ENCODE data around the gene TBC1D22A.

The TBC1D22A gene

DNA sequence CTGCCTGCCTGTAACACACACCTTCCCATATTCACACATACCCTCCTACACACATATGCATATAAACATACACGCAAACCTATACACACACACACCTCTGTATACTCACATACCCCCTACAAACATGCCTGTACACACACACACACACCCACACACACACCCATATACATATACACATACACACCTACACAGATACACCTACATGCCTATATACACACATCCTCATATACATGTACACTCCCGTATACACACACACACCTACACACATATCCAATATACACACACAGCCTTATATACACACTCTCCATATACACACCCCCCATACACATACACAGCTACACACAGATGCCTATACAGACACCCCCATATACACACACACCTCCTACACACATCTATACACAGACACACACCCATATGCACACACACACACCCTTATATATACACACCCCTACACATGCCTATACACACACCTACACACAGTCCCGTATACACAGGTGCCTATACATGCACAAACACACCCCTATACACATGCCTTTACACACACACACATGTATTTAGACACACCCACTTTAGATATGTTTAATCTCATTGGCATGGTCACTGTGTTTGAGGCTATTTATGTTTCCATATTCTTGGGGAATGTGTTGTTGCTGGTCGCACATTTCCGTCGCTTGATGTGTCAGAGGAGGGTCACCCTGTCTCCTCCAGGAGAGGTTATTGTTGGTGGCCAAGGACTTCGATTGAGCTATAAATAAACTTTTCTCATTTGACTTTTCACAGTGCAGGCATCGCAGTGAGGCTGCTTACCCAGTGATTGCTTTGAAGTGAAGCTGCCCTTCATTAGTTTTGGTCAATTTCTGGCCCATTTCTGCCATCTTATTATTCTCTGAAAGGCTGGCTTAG is 243.3 kb downstream of the TBC1D22A start:
- no peak for DNase-seq

DNA sequence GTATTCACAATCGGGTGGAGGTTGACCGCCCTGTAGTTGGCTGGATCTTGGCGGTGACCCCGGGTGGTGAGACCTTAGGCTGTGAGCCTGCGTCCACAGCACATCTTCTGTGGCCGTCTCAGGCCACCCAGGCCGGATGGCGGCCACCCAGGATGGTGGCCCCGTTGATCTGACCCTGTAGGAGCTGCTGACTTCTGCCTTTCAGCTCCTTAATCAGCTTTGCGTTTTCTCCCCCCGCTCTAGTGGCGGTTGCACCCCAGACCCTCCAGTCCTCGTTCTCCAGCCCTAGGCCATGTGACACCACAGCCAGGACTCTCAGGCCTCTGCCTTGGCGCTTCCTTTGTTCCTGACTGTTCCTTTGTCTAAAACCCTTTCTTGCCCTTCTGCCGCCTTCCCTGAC is 244.0 kb downstream of the TBC1D22A start:
- DNase-seq = no peak

DNA sequence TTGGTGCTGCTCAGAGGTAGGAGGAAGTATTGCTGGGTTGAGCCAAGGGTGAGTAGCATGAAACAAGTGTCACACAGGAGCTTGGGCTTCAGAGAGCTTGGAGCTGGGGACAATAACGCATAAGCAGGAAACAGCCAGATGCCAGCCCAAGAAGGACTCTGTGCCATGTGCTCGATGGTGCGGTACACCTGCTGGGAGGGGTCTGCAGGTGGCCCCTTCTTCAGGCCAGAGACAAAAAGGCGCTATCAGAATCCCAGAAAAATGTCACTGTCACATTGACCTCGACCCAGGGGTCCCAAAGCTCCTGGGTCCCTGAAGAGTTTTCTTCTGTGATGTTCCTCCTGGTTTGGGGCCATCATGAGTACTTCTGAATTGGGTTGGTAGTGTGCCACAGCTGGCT is 244.4 kb downstream of the TBC1D22A start:
- DNase-seq = no peak

DNA sequence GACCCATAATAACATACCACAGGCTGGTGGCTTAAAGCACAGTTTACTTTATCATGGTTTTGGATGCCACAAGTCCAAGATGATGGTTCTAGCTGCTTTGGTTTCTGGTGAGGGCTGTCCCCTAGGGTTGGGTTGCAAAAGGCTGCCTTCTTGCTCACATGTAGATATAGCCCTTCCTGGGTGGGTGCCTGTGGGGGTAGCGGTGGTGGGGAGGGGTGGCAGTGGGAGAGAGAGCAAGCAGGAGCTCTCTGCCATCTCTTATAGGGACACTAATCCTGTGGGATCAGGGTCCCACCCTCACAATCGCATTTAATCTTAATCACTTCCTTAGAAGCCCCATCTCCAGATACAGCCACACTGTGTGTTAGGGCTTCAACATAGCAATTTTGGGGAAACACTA is 245.0 kb downstream of the TBC1D22A start:
- DNase-seq = no peak

DNA sequence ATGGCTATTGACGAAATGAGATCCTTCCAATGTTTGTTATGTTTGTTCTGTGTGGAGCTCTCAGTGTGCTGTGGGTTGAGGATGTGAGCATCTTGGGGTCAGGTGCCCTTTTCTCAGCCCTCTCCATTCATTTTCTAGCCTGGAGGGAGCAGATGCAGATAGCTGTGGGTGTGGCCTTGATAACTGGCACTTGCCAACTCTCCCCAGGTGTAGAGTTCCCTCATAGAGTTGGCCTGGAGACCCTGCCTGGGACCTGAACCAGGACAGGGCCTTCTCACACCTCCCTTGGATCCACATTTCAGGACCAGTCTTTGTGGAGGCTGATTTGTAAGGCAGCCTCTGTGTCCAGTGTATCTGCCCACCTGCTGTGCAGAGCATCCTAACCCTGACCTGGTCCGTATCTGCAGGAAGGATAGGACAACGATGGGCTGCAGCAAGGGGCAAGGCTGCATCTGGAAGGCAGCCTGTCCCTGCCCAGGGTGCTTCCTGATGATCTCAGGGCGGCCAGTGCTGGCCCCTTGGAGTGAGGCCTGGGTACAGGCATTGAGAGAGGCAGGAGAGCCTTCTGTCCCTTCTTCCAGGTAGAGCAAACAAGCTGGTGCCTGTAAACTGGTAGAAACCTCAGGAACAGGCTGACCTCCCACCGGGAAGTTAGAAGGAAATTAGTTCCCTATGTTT is 245.9 kb downstream of the TBC1D22A start:
- no peak for DNase-seq

DNA sequence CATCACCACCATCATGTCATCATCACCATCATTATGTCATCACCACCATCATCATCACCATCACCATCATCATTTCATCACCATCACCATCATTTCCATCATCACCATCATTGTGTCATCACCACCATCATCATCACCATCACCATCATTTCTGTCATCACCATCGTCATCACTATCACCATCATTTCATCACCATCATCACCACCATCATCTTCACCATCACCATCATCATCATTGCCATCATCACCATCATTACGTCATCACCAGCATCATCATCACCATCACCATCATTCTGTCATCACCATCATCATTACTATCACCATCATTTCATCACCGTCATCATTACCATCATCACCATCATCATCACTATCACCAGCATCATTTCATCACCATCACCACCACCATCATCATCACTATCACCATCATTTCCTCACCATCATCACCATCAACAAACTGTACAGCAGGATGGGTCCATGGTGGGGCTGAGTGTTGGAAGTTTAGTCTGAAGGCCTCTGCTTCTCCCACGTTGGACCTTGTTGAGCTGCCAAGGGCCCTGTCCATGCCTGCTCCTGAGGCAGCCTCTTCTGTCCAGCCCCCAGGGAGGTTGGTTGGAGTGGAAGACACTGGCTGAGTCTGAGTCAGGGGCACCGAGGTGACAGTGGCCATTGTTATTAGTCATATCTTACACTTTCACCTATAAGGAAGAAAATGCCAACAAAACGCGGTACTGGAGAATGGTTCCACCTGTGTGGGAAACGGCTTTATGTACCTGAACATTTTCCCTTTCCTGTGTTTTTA is 247.1 kb downstream of the TBC1D22A start:
- DNase-seq = no peak

DNA sequence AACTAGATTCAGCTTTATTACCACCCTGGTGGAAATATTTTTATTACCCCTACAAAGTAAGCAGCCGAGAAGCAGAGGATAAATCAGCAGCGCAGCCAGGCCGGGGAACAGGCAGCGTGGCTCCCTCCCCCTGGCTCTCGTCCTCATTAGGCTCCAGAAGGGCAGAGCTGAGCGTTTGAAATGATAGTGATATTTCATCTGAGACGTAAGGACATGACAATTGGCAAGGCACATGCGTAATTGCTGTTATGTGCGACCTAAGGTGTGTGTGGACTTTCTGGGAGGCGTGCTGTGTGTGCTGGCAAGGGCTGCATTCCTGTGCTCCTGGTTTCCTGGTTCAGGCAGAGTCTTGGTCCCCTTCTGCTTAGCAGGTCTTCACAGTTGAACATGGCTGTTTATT is 247.8 kb downstream of the TBC1D22A start:
- no peak for DNase-seq

DNA sequence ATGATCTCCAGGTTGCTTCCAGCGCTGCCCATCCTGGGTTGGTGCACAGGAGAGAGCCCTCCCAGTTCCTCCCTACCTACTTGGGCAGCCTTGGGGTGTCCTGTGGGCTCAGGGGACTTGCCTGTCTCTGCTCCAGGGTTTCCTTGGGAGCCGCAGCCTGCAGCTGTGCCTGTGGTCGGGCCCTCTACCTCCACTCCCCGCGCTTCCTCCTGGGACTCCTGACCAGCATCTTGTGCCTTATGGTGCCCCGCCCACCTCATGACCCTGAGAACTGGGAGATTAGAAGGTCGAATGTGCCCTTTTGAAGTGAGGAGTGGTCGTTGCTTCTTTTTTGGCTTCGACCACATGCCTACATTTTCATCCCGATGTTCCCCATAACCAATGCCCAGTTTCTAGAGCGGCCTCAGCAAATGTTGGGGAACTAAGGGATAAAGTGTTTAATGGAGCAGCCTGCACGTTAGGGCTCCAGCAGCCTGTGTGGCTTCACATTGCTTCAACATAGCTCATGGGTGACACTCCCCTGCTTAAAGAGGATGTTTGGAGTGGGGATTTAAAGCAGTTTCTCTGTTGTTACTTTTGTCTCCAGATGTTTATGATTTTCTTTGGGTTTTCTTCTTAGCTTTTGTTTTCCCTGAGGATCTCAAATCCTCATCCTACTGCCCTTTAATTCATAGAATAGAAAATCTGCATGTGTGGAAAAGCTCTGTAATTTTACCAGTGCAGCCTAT is 248.8 kb downstream of the TBC1D22A start:
- no peak for DNase-seq

DNA sequence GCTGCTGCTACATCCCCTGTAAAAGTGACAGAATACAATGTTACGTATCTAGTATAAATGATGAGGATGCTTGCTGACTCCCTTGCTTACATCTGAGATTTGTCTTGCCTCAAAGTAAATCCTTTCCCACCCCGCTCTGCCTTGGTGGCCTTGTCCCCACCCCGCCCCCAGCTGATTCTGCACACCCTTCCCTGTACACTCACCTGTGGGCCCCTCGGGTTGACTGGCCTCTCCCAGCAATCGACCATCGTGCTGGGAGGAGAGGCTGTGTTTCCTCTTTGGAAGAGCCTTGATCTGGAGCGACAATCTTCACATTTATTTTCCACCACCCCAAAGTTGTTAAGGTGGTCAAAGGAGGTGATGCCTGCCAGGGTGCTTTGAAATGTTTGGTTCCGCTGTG is 249.4 kb downstream of the TBC1D22A start:
- DNase-seq = no peak

DNA sequence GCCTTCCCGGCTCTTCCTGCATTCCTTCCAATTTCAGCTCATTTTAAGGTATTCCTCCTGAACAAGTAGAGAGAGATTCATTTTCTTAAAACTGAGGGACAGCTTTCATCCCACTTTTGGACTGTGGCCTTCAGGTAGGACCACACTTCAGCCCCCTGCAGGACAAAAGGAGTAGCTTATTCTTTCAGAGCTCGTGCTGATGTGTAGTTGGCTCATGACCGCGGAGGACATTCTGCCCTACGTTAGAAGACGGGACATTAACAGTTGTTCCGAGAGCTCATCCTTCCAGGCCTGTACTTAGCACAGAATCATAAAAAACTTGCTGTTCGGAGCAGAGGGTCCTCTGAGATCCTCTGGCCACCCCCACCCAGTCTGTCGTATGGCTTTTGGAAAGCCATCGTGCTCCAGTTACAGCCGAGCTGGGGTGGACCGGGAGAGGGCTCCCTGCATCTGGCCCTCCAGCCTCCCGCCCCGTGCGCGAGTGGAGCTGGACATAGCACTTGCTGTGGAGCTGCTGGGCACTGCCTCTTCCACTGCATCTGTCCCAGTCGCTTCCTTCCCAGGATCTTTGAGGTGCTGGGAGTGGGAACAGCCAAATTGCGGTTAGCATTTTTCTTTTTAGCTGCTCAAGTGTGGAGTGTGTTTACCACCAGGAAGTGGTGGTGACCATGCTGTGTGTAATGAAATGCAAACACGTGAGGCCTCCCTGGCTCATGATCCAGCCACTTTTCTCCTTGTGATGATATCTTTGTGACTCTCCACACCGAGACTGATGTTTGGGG is 250.3 kb downstream of the TBC1D22A start:
- DNase-seq = peak; percentile 46

DNA sequence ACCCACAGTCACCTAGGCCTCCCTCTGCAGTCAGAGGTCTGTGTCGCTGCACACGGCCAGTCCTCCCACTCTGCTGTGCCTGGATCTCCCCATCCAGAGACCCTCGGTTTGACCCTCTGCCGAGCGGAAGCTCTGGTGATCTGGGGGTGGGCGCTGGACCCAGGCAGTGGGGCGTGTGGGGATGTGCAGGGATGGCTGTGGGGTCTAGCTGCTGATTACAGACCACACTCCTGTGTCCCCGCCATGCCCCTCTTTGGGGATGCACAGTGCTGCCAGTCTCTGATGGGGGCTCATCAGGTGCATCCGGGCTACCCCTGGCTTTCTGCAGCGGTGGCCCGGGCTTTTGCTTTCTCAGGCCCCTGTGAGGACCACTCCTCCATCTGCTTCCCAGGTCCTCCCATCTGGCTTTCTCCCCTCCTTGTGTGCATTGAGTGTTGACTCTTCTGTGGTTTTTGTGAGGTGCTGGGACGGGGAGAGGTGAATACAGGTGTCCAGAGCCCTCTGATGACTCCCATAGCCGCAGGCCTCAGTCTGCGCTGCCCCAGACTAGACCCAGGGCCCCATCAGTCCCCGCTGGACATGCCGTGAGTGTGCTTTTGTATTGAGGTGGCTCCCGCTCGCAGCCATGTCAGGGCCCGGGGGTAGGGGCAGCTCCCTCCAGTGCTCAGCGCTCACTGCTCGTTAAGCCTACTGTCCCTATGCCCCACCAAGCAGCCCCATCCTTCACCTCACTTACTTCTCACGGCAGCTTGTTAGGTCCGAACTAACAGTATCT is 251.6 kb downstream of the TBC1D22A start:
- DNase-seq = no peak

DNA sequence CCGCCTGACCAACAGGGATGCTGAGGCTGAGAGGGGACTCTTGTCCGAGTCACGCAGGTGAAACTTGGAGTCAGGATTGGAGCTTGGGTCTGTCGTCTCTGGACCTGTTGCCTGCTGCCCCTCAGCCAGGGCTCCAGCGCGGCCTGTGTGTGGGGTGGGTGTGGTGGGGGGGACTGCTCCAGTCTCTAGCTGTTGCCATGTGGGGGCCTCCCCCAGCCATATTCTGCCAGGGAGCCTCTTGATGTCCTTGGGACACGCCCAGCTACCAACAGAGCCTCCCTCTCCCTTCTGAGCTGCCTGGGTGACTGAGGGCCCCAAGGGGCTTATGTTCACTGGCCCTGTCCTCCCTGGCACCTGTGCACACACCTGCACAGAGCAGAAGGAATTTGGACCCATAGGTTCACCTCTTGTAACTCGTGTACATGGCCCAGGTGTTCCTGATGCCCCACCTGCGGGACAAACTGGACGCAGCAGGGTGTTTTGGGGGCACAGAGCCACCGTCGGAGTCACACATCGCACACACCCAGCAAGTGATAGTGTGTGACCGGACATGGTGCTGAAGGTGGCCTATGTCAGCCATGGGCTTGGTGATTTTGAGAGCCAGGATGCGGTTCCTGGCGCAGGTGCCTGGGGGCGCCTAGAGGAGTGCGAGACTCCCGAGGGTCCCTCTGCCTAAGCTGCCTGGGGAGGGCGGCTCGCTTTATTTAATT is 252.3 kb downstream of the TBC1D22A start:
- DNase-seq = no peak

DNA sequence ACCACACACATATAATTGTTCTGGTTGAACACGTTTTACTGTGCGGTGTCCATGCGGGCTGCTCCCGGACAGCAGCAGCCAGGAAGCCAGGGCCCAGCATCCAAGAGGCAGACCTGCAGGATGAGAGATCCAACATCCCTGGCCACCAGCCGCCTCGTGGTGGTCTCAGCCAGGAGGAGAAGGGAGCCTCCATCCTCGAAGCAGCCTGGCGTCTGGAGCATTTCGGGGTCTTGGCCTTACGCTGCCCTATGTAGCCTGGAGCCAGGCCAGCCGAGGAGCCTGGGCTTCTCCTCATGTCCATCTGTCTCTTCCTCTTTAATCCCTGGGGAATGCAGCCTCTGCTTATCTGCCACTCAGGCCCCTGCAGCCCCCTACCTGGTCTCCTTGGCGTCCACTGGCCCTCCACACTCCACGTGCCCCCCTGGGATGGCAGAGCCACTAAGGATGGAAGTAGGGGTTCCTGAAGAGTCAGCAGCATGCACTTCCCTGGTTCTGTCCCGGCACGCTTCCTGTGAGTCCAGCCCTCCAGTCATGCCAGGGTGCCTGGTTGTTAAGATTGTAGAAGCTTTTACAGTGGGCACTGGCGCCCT is 253.2 kb downstream of the TBC1D22A start:
- DNase-seq = no peak

DNA sequence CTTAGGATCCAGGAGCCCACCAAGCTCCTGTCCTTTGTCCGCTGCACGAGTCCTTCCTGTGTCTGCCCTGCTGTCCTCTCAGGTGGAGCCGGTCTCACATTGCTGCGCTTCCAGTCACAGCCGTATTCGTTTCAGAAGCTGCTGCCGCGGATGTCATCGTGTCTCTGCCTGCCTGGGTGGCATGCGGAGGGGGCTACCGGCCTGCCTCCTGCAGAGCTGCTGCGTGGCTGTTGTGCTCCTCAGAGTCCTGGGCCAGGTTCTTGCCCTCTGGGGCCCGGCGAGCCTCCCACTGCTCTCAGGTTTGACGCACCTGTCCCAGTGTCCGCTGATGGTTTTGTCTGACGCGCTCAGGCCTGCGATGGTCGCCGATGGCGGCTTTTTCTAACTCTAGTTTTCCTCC is 254.2 kb downstream of the TBC1D22A start:
- DNase-seq = no peak

DNA sequence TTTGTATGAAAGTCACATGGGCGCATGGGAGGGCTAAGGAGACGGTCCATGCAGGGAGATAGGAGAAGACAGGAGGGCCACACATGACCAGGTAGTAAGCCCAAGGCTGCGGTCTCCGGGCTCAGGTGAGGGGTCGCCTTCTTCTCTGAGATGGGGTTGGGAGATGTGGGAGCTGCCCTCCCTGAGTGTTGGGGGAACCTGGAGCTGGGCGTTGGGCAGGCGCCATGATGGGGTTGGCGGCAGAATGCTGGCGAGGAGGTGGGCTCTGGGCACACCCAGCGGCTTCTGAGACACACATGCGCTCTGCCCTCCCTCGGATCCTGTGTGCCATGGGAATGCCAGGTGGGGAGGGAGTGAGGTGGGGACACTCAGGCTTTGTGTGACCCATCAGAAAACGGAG is 254.8 kb downstream of the TBC1D22A start:
- DNase-seq = no peak

DNA sequence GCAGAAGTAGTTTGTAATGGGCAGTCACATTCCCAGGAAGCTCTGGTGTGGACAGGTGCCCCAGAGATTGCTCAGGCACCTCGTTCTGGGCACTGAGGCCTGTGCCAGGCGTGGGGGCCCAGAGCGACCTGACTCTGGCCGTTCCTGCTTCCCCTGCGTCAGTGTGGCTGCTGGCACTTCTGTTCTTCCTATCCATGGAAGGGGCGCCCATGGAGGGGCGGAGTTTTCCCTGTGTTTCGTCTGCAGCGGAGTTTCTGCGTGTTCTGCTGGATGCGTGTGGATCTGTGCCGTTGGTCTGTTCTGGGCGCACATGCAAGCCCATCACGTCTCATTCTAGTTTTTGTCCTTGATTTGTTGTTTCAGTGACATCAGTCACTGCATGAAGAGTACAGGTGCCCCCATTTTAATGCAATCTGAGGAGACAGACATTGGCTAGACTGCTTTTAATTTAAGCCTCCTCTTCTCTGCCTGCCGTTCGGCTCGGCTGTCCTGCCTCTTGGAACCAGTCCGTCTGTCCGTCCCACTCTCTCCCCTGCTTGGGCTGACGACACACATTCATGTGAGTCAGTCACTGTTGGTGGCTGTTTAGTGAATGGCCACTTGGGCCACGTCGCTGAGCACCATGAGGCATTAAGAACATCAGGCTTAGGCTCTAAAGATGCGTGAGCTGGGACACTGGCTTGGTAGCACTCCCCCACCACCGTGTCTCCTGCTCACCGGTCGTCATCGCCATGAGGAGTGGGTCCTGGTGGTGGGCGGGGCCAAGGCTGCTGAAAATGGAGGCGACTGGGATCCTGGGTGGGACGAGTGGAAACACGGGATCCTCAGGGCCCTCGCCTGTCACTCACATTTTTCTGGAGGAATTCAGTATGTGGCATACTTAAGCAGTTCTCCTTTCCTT is 255.8 kb downstream of the TBC1D22A start:
- no peak for DNase-seq

DNA sequence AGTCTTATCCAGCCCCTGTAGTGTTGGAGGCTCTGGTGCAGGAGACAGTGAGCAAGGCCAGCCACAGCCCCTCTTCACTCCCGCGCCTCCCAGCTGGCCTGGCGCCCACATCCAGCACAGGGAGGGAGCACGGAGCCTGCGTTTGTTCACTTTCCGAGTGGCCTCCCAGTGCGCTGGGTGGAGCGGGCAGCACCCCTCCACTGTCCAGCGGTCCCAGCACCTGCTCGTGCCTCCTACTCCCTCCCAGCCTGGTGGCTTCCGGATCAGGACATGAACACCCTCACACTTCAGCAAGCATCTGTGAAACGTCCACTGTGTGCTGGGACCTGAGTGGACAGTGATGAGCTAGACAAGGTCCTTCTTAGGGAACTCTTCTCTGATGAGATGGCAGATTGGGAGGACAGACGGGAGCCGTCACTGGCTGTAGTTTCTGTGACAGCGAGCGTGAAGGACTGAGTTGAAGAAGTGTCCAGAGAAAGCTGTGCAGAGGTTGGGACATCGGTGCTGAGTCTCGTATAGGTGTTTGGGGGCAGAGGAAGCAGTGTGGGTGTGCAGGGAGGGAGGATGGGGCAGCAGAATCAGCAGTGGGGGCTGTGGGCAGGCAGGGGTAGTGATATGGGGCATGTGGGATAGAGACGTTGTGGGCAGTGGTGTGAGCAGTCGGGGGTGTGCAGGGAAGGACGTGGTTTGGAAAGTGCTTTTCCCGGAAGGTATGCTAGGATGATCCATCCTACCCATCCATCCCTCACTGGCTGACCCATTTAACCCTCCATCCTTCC is 256.8 kb downstream of the TBC1D22A start:
- no peak for DNase-seq

DNA sequence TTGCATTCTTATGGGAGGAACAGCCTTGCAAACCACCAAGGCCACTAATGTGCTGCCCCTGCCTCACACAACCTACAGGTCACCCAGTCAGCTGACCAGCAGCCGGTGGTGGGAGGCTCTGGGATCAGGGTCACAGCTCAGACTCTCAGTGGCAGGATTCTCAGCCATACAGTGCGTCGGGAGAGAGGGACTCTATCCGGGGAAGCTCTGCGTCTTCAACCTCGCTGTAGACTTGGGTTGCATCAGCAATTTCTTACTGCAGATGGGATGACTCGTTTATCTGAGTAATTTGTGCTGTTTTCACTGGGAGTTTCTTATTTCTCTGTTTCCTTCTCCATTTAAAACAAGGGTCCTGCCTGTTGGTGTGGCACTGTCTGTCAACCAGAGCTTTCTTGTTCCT is 257.7 kb downstream of the TBC1D22A start:
- no peak for DNase-seq

Data from DMS79 (cell line).